Measurements from ENCODE around the gene IRF6. TPM values are rescaled to one million over a fixed set of nuclear protein-coding genes. Genes with fewer than 3 reads are reported as not detected.

The IRF6 gene
- total RNA-seq, 1 experiment from 2014 or later, result 61.6 TPM

Other genes starting within 250 kb of the IRF6 start
- gene CAMK1G, start 222.4 kb downstream of the IRF6 start, total RNA-seq (2014; rRNA removed), result not detected in 2 replicates
- 473 and 650 TPM in 2 replicates for gene LAMB3, start 153.7 kb downstream of the IRF6 start, total RNA-seq (2014; rRNA removed)
- gene G0S2, start 130.7 kb downstream of the IRF6 start, total RNA-seq (2014; rRNA removed), result 620 and 723 TPM in 2 replicates
- gene HSD11B1, start 101.3 kb downstream of the IRF6 start, total RNA-seq (2014; rRNA removed), result not detected in 2 replicates
- gene TRAF3IP3, start 50.1 kb downstream of the IRF6 start, total RNA-seq (2014; rRNA removed), result not detected in 2 replicates
- gene C1orf74, start 21.6 kb downstream of the IRF6 start, total RNA-seq (2014; rRNA removed), result 5.7 and 6.7 TPM in 2 replicates
- gene UTP25, start 21.8 kb upstream of the IRF6 start, total RNA-seq (2014; rRNA removed), result 14.3 and 15.3 TPM in 2 replicates
- gene SYT14, start 132.1 kb upstream of the IRF6 start, total RNA-seq (2014; rRNA removed), result 3.5 and 5.2 TPM in 2 replicates

Data from PC-3 (cell line).